A549 (cell line): Measurements from ENCODE around the gene NANS. TPM values are rescaled to one million over a fixed set of nuclear protein-coding genes. Genes with fewer than 3 reads are reported as not detected.
"Not testable (repeated sequence)": the region's sequence is repeated elsewhere in the genome, so short reads cannot be mapped to it uniquely, and the experiment has no call there.

Experiments
- ATAC-seq, 2 experiments: fragments of 200-7000 bp in 1 of 2; fragments of >200 bp in 1 of 2; cut with Nextera tagmentation in 1 of 2; cut with Tn5 transposase in 1 of 2; 3 replicates each; pipeline versions ENCODE4 v1.8.0 to v1.9.1; 2018 to 2020; ENCODE audit warnings: mild to moderate bottlenecking in 1 of 2, moderate library complexity in 1 of 2
- CTCF ChIA-PET: fragments of 300-600 bp; sonication (Branson Sonifier 250); formaldehyde crosslinking; extraction: SDS; loops from one replicate; lab custom pipeline; 2021; ENCODE audit warnings: antibody characterized with exemption, inconsistent platforms; lab: Yijun Ruan, JAX
- POLR2A ChIA-PET: fragments of 350-600 bp; formaldehyde crosslinking; extraction: SDS; loops from one replicate; lab custom pipeline; 2021; ENCODE audit warnings: antibody characterized with exemption, inconsistent platforms; lab: Yijun Ruan, JAX
- DNase-seq, 2 experiments: peaks; one replicate each; pipeline versions ENCODE4 v3.0.0 to v3.0.0-alpha.2; 2011 to 2016; ENCODE audit warnings: low read depth in 1 of 2, low spot score in 1 of 2
- FAIRE-seq: peaks from 2 replicates; lab custom pipeline; 2011; peaks lifted over from hg19 to GRCh38; lab: Jason Lieb, UNC
- H3K27ac ChIP-seq, 2 experiments: fragments of >200 bp; sonication (Bioruptor Twin); formaldehyde crosslinking; 3 replicates each; pipeline ENCODE4 v1.5.1; 2016 to 2017
- H3K4me1 ChIP-seq: fragments of >200 bp; sonication (Bioruptor Twin); formaldehyde crosslinking; 3 replicates; pipeline ENCODE4 v1.6.1; 2016
- H3K4me2 ChIP-seq: fragments of >200 bp; sonication (Bioruptor Twin); formaldehyde crosslinking; 3 replicates; pipeline ENCODE4 v1.6.1; 2016
- H3K4me3 ChIP-seq: fragments of >200 bp; sonication (Bioruptor Twin); formaldehyde crosslinking; 3 replicates; pipeline ENCODE4 v1.5.1; 2016
- H3K9me3 ChIP-seq: fragments of >200 bp; sonication (Bioruptor Twin); formaldehyde crosslinking; 3 replicates; pipeline ENCODE4 v1.6.1; 2016
- BHLHE40 ChIP-seq: IDR thresholded peaks from 2 replicates; pipeline ENCODE4 v1.6.1; 2012; ENCODE audit warnings: low read depth, low read length, inconsistent platforms
- CBX2 ChIP-seq: fragments of 200-600 bp; sonication (generic); IDR thresholded peaks from 2 replicates; pipeline ENCODE4 v1.6.1; 2016; ENCODE audit warnings: low read depth, mild to moderate bottlenecking, borderline replicate concordance
- CHD2 ChIP-seq: fragments of 150-350 bp; IDR thresholded peaks from 2 replicates; pipeline ENCODE4 v1.6.1; 2014; ENCODE audit warnings: low read length; ENCODE audit not compliant: partially characterized antibody
- EHF ChIP-seq: fragments of 250-450 bp; sonication (Bioruptor Pico); IDR thresholded peaks from 2 replicates; pipeline ENCODE4 v1.5.0; 2020; ENCODE audit warnings: mild to moderate bottlenecking
- FOSB ChIP-seq: fragments of 250-450 bp; sonication (Bioruptor Pico); IDR thresholded peaks from 2 replicates; pipeline ENCODE4 v1.5.0; 2020; ENCODE audit warnings: mild to moderate bottlenecking, moderate library complexity
- FOSL2 ChIP-seq, 2 experiments: fragments of 450-650 bp in 1 of 2; fragments of >200 bp in 1 of 2; sonication (Bioruptor Twin) in 1 of 2; formaldehyde crosslinking; IDR thresholded peaks; 2 replicates each; pipeline versions ENCODE4 v1.5.0 to v1.6.1; 2016 to 2020; ENCODE audit warnings: mild to moderate bottlenecking in 1 of 2, moderate library complexity in 1 of 2
- HOXB13 ChIP-seq: fragments of 250-450 bp; sonication (Bioruptor Pico); IDR thresholded peaks from 2 replicates; pipeline ENCODE4 v1.5.0; 2020; ENCODE audit warnings: low read depth, mild to moderate bottlenecking, moderate library complexity
- HOXB5 ChIP-seq: fragments of 250-450 bp; sonication (Bioruptor Pico); IDR thresholded peaks from 2 replicates; pipeline ENCODE4 v1.5.0; 2020; ENCODE audit warnings: mild to moderate bottlenecking, moderate library complexity
- JUN ChIP-seq, 2 experiments: fragments of >200 bp; sonication (Bioruptor Twin); formaldehyde crosslinking; IDR thresholded peaks; 2 replicates in 1 of 2; 3 replicates in 1 of 2; pipeline ENCODE4 v1.6.1; 2016 to 2017
- MAFK ChIP-seq: fragments of 450-650 bp; IDR thresholded peaks from 2 replicates; pipeline ENCODE4 v1.6.1; 2014; ENCODE audit not compliant: partially characterized antibody
- POLR2A ChIP-seq: IDR thresholded peaks from 2 replicates; pipeline ENCODE4 v1.6.1; 2012; ENCODE audit warnings: mild to moderate bottlenecking, low read length
- RARB ChIP-seq: fragments of 250-450 bp; sonication (Bioruptor Pico); IDR thresholded peaks from 2 replicates; pipeline ENCODE4 v1.8.0; 2021; ENCODE audit warnings: mild to moderate bottlenecking, moderate library complexity
- TFCP2L1 ChIP-seq: fragments of 250-450 bp; sonication (Bioruptor Pico); IDR thresholded peaks from 2 replicates; pipeline ENCODE4 v1.5.0; 2021; ENCODE audit warnings: mild to moderate bottlenecking
- ZFP36 ChIP-seq: fragments of 450-650 bp; IDR thresholded peaks from 2 replicates; pipeline ENCODE4 v1.6.1; 2014; ENCODE audit warnings: borderline replicate concordance; ENCODE audit not compliant: partially characterized antibody
- WGBS: methylation state at CpG from one replicate; pipeline ENCODE4 v1.1.6; 2017; ENCODE audit errors: missing lambda C conversion rate; 5-methylcytosine and 5-hydroxymethylcytosine counted together
- polyA plus RNA-seq, 4 experiments: library from polyadenylated mRNA; depleted of rRNA in 3 of 4; stranded (reverse); fragments of >200 nt; fragmentation: RNase III in 1 of 4; extraction: RNeasy Plus Mini Kit Qiagen cat#74134 plus additional on column Dnase treatment in 1 of 4; gene quantifications; 2 replicates in 3 of 4; 3 replicates in 1 of 4; pipeline ENCODE4 v1.2.3, GENCODE V29; 2011 to 2017
- TF ChIP-seq, protein P1 (sequence below): fragments of 450-650 bp; IDR thresholded peaks from 2 replicates; pipeline ENCODE4 v1.6.1; 2014; ENCODE audit warnings: antibody characterized with exemption

Gene NANS
- polyA plus RNA-seq, 2 of the 4 experiments (the other 2 are of a cell fraction): 56.8 to 70.2 TPM

DNA sequence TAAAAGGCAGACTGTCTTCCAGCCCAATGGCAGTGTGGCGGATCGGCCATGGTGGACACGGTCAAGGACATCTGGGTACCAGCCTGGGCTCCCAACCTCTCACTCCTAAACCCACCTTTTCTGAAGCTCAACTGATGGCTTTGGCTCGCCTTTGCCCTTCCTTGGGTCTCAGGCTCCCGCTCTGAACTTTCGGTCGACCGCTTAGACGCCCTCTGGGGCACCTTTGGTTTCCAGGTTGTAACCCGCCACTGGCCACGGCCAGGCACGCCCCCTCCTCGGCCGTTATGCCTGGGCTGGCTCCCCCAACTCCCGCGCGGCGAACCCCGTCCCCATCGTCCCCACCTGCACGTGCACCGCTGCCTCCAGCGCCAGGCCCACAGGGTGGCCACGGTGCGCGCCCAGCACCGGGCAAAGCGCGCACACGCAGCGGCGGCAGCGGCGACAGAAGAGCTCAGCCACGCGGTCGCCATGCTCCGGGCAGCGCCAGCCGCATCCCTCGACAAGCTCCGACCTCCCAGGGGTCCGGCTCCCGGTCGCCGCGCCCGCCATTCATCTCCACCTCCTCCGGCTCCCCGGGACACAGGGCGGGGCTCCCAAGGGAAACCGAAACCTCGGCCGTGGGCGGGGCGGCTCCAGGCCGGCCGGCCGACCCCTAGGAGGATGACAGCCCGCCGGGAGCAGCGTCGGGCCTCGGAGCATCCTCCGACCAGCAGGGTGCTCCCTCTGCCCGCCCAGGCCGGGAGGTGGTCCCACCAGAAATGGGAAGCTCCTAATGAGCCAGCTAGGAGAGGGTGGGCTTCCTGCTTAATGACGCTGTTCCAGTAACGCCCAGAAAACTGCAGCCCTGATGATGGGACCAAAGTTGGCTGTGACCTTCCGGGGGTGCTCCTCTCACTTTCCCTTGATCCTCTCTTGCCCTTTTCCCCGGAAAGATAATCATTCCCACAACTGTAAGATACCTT lies 62.4 kb downstream of the NANS start, which contains the start of gene TRIM14 (continued):
- TF ChIP-seq RARB (CRISPR knock-in tag) (no peak), JUN (IDR thresholded peaks at IDR 0.05) (no peak)
- TF ChIP-seq, all 56 proteins: peak for 9

DNA sequence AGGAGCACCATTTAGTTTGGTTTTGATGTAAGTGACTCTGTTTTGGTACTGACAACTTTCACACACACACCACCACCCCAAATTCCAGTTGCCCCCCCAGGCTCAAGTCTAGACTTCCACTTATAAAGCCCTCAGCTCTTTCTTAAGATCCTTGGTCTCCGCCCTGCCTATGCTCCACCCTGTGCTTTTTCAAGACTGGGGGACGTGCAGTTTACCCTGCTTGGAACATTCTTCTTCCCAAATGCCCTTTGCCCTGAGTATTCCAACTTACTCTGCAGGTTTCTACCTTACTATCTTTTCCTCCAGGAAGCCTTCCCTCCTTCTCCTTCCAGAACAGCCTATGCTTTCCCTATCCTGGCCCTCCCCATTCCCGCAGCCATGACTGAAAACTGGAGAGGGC lies 63.9 kb downstream of the NANS start:
- peak overlapping the region in 1 of 2 experiments; percentile 33; a peak in 1 of 6 replicates for H3K27ac ChIP-seq
- H3K4me2 ChIP-seq: peak overlapping the region; percentile 26; the same call in 1 of the 3 replicates
- POLR2A ChIA-PET: no interaction called here
- H3K4me1 ChIP-seq: peaks cover 19% of the 10 kb centered on the region
- ATAC-seq (no peak), DNase-seq (no peak)
- H3K4me3 ChIP-seq: no peak overlapping the region
- 65% methylated on average over 3 of the region's 3 CpGs for WGBS
- TF ChIP-seq TFCP2L1 (CRISPR knock-in tag) (no peak), HOXB13 (CRISPR knock-in tag) (no peak), CBX2 (no peak), FOSB (CRISPR knock-in tag) (no peak), EHF (CRISPR knock-in tag) (no peak), RARB (CRISPR knock-in tag) (no peak), CHD2 (no peak)
- TF ChIP-seq, protein P1, sequence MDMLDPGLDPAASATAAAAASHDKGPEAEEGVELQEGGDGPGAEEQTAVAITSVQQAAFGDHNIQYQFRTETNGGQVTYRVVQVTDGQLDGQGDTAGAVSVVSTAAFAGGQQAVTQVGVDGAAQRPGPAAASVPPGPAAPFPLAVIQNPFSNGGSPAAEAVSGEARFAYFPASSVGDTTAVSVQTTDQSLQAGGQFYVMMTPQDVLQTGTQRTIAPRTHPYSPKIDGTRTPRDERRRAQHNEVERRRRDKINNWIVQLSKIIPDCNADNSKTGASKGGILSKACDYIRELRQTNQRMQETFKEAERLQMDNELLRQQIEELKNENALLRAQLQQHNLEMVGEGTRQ: no peak
- TF ChIP-seq, all 56 proteins: peak for 0
- H3K9me3 ChIP-seq: no peaks in the 10 kb centered on the region
- no peak for FAIRE-seq
- CTCF ChIA-PET: interaction anchor here (0.5 to 1.7 kb wide), 7 partner anchors 9 to 726 kb away, joined by 3 to 7 read pairs (median 4); no protein-coding TSS in a partner anchor

DNA sequence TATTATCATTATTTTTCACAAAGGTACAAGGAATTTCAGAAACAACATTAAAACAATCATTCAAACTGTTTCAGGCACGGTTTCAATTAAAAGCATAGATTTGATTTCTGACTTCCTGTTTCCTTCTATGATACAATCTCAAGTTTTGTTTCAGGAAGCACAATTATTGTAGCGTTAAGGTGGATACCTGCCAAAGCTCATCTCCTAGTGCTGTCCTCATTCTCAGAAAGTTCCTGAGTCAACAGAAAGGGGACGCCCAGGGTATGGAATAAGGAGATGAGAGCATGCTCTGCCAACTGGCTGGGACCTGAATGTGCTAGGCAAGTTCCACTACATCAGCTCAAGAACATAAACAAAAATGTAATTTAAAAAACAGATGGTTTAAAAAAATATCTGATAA lies 64.5 kb downstream of the NANS start:
- peak overlapping the region in 1 of 2 experiments; percentile 33; a peak in 1 of 6 replicates for H3K27ac ChIP-seq
- TF ChIP-seq ZFP36 (no peak), HOXB5 (no peak), POLR2A (no peak), RARB (CRISPR knock-in tag) (no peak), MAFK (no peak), FOSL2 (IDR thresholded peaks at IDR 0.05) (no peak), FOSL2 (CRISPR knock-in tag; IDR thresholded peaks at IDR 0.05) (no peak), BHLHE40 (no peak)
- POLR2A ChIA-PET: no interaction called here
- peak in 1 of 2 experiments; percentile 38 for DNase-seq
- H3K4me3 ChIP-seq: no peak overlapping the region
- no peaks in the 10 kb centered on the region for H3K9me3 ChIP-seq
- H3K4me2 ChIP-seq: peak overlapping the region; percentile 26; the same call in 1 of the 3 replicates
- no peak for FAIRE-seq
- no peak for ATAC-seq
- CTCF ChIA-PET: interaction anchor here (0.5 to 1.7 kb wide), 7 partner anchors 10 to 668 kb away, joined by 3 to 7 read pairs (median 4); no protein-coding TSS in a partner anchor
- peaks cover 19% of the 10 kb centered on the region for H3K4me1 ChIP-seq
- WGBS: 28% methylated on average over 3 of the region's 3 CpGs

DNA sequence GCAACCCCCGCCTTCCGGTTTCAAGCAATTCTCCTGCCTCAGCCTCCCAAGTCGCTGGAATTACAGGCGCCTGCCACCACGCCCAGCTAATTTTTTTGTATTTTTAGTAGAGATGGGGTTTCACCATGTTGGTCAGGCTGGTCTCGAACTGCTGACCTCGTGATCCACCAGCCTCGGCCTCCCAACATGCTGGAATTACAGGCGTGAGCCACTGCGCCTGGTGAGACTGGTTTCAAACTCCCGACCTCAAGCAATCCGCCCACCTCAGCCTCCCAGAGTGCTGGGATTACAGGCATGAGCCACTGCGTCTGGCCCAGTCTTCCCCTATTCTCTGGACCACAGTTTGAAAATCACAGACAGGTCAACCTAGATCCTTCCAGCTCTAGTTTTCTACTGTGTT lies 67.6 kb downstream of the NANS start:
- H3K4me1 ChIP-seq: peaks cover 12% of the 10 kb centered on the region; the same call in 2 of the 3 replicates
- POLR2A ChIA-PET, H3K9me3 ChIP-seq, H3K27ac ChIP-seq, H3K4me2 ChIP-seq, H3K4me3 ChIP-seq, FAIRE-seq, ATAC-seq, DNase-seq: not testable (repeated sequence)
- CTCF ChIA-PET: interaction anchor here (1.3 kb wide), 1 partner anchor 26 kb away, joined by 4 read pairs; no protein-coding TSS in a partner anchor
- WGBS: 89% methylated on average over 13 of the region's 13 CpGs
